ENCODE measurements around the gene ZHX3.

The ZHX3 gene

GRCh38 chr20:41196653-41197225 is 120.8 kb downstream of the ZHX3 start:
- no peak for DNase-seq (ENCODE audit: extremely low read depth in 1 of 2, low read depth in 1 of 2)

- DNase-seq (ENCODE audit: extremely low read depth in 1 of 2, low read depth in 1 of 2) = no peak
Measured at GRCh38 chr20:41192575-41192974, 125.0 kb downstream of the ZHX3 start.

- no peak for DNase-seq (ENCODE audit: extremely low read depth in 1 of 2, low read depth in 1 of 2)
Measured at GRCh38 chr20:41191562-41192500, 125.7 kb downstream of the ZHX3 start.

GRCh38 chr20:41187668-41188067 is 129.9 kb downstream of the ZHX3 start:
- no peak for DNase-seq (ENCODE audit: extremely low read depth in 1 of 2, low read depth in 1 of 2)

GRCh38 chr20:41185013-41185757 is 132.3 kb downstream of the ZHX3 start:
- DNase-seq (ENCODE audit: extremely low read depth in 1 of 2, low read depth in 1 of 2) = no peak

- DNase-seq (ENCODE audit: extremely low read depth in 1 of 2, low read depth in 1 of 2) = no peak
Measured at GRCh38 chr20:41183831-41184230, 133.7 kb downstream of the ZHX3 start.

GRCh38 chr20:41183391-41183790 is 134.1 kb downstream of the ZHX3 start:
- no peak for DNase-seq (ENCODE audit: extremely low read depth in 1 of 2, low read depth in 1 of 2)

GRCh38 chr20:41182296-41183212 is 135.0 kb downstream of the ZHX3 start:
- no peak for DNase-seq (ENCODE audit: extremely low read depth in 1 of 2, low read depth in 1 of 2)

GRCh38 chr20:41181567-41181966 is 136.0 kb downstream of the ZHX3 start:
- DNase-seq (ENCODE audit: extremely low read depth in 1 of 2, low read depth in 1 of 2) = no peak

GRCh38 chr20:41180599-41181333 is 136.8 kb downstream of the ZHX3 start:
- no peak for DNase-seq (ENCODE audit: extremely low read depth in 1 of 2, low read depth in 1 of 2)

- DNase-seq (ENCODE audit: extremely low read depth in 1 of 2, low read depth in 1 of 2) = no peak
Measured at GRCh38 chr20:41179961-41180360, 137.6 kb downstream of the ZHX3 start.

GRCh38 chr20:41178904-41179432 is 138.6 kb downstream of the ZHX3 start:
- DNase-seq (ENCODE audit: extremely low read depth in 1 of 2, low read depth in 1 of 2) = no peak

- DNase-seq (ENCODE audit: extremely low read depth in 1 of 2, low read depth in 1 of 2) = no peak
Measured at GRCh38 chr20:41178495-41178894, 139.0 kb downstream of the ZHX3 start.

GRCh38 chr20:41177636-41178035 is 139.9 kb downstream of the ZHX3 start:
- DNase-seq (ENCODE audit: extremely low read depth in 1 of 2, low read depth in 1 of 2) = no peak

GRCh38 chr20:41176711-41177552 is 140.6 kb downstream of the ZHX3 start:
- DNase-seq (ENCODE audit: extremely low read depth in 1 of 2, low read depth in 1 of 2) = no peak

GRCh38 chr20:41175727-41176330 is 141.7 kb downstream of the ZHX3 start:
- DNase-seq (ENCODE audit: extremely low read depth in 1 of 2, low read depth in 1 of 2) = no peak

GRCh38 chr20:41175201-41175651 is 142.3 kb downstream of the ZHX3 start:
- no peak for DNase-seq (ENCODE audit: extremely low read depth in 1 of 2, low read depth in 1 of 2)

GRCh38 chr20:41174782-41175181 is 142.7 kb downstream of the ZHX3 start:
- DNase-seq (ENCODE audit: extremely low read depth in 1 of 2, low read depth in 1 of 2) = no peak

All from stimulated activated CD8-positive, alpha-beta memory T cell treated with anti-CD3 and anti-CD28 coated beads, Interleukin-7, amount 100 ng/mL, for 48 hours (primary cell).